Hepatocyte (in vitro differentiated cells): Measurements from ENCODE around the gene CPNE2. TPM values are rescaled to one million over a fixed set of nuclear protein-coding genes. Genes with fewer than 3 reads are reported as not detected.

Source experiments
- DNase-seq: peaks from one replicate; pipeline ENCODE4 v3.0.0-alpha.2; 2016; ENCODE audit warnings: low spot score
- H2AFZ ChIP-seq: fragments of 200-600 bp; sonication (generic); 2 replicates; pipeline ENCODE4 v1.6.0; 2016; ENCODE audit warnings: antibody characterized with exemption, mild to moderate bottlenecking
- H3K27ac ChIP-seq: fragments of 200-600 bp; sonication (generic); 2 replicates; pipeline ENCODE4 v1.5.1; 2016; ENCODE audit warnings: mild to moderate bottlenecking
- H3K27me3 ChIP-seq: fragments of 200-600 bp; sonication (generic); 2 replicates; pipeline ENCODE4 v1.6.1; 2016
- H3K36me3 ChIP-seq: fragments of 200-600 bp; sonication (generic); replicated peaks from 2 replicates; pipeline ENCODE4 v1.5.1; 2016; ENCODE audit warnings: low read depth; ENCODE audit not compliant: insufficient read depth
- H3K4me1 ChIP-seq: fragments of 200-600 bp; sonication (generic); 2 replicates; pipeline ENCODE4 v1.5.1; 2016; ENCODE audit warnings: mild to moderate bottlenecking, moderate library complexity; ENCODE audit not compliant: insufficient read depth
- H3K4me2 ChIP-seq: fragments of 200-600 bp; sonication (generic); 2 replicates; pipeline ENCODE4 v1.6.0; 2016
- H3K4me3 ChIP-seq: fragments of 200-600 bp; sonication (generic); 2 replicates; pipeline ENCODE4 v1.5.1; 2016; ENCODE audit warnings: mild to moderate bottlenecking
- H3K79me2 ChIP-seq: fragments of 200-600 bp; sonication (generic); 2 replicates; pipeline ENCODE4 v1.6.0; 2017; ENCODE audit warnings: mild to moderate bottlenecking
- H3K9me2 ChIP-seq: fragments of 200-600 bp; sonication (generic); replicated peaks from 2 replicates; pipeline ENCODE4 v1.6.0; 2017; ENCODE audit warnings: mild to moderate bottlenecking; ENCODE audit not compliant: insufficient read depth
- H3K9me3 ChIP-seq: fragments of 200-600 bp; sonication (generic); 2 replicates; pipeline ENCODE4 v1.5.1; 2016; ENCODE audit warnings: low read depth, mild to moderate bottlenecking
- H4K20me1 ChIP-seq: fragments of 200-600 bp; sonication (generic); 2 replicates; pipeline ENCODE4 v1.6.0; 2016; ENCODE audit warnings: mild to moderate bottlenecking; ENCODE audit not compliant: insufficient read depth, poor library complexity, severe bottlenecking
- CTCF ChIP-seq: fragments of 200-600 bp; sonication (generic); IDR thresholded peaks from 2 replicates; pipeline ENCODE4 v1.5.1; 2016; ENCODE audit warnings: antibody characterized with exemption, mild to moderate bottlenecking; ENCODE audit not compliant: poor library complexity
- EZH2 ChIP-seq: fragments of 200-600 bp; sonication (generic); IDR thresholded peaks from 2 replicates; pipeline ENCODE4 v1.6.1; 2016; ENCODE audit warnings: antibody characterized with exemption, mild to moderate bottlenecking, borderline replicate concordance
- EZH2phosphoT487 ChIP-seq: fragments of 200-600 bp; sonication (generic); IDR thresholded peaks from one replicate; pipeline ENCODE4 v1.6.1; 2018; ENCODE audit warnings: antibody characterized with exemption, mild to moderate bottlenecking, low read depth, moderate library complexity; ENCODE audit not compliant: unreplicated experiment, severe bottlenecking
- WGBS: methylation state at CpG from one replicate; pipeline ENCODE4 v1.1.6; 2016; ENCODE audit warnings: low lambda C conversion rate; ENCODE audit errors: missing lambda C conversion rate; 5-methylcytosine and 5-hydroxymethylcytosine counted together
- polyA plus RNA-seq: library from polyadenylated mRNA; unstranded; fragments of >200 nt; fragmentation: Nextera tagmentation; extraction: Ambion mirVana; gene quantifications from 2 replicates; pipeline ENCODE4 v1.2.1, GENCODE V29; 2016
- total RNA-seq: library from RNA; depleted of rRNA; stranded (reverse); fragments of >200 nt; gene quantifications from 2 replicates; pipeline ENCODE4 v1.2.3, GENCODE V29; 2014

The CPNE2 gene
- total and polyA plus RNA-seq, 2 experiments from 2014 or later = 15.6 to 22.3 TPM

GRCh38 chr16:57051696-57052228, 40.6 kb upstream of the CPNE2 start:
- no peaks in the 10 kb centered on the region for H4K20me1 ChIP-seq
- no peak overlapping the region for H3K4me3 ChIP-seq
- no peaks in the 10 kb centered on the region for H3K36me3 ChIP-seq
- H3K9me2 ChIP-seq = no peaks in the 10 kb centered on the region
- no peak overlapping the region for H3K27ac ChIP-seq
- no peaks in the 10 kb centered on the region for H3K4me1 ChIP-seq
- no peaks in the 10 kb centered on the region for H3K27me3 ChIP-seq
- H3K79me2 ChIP-seq = no peaks in the 10 kb centered on the region
- H2AFZ ChIP-seq = no peak overlapping the region
- DNase-seq = no peak
- 87% methylated on average over 10 of the region's 11 CpGs for WGBS
- H3K9me3 ChIP-seq = no peaks in the 10 kb centered on the region
- H3K4me2 ChIP-seq = no peak overlapping the region
- TF ChIP-seq CTCF (no peak), EZH2phosphoT487 (no peak), EZH2 (no peak)

GRCh38 chr16:57053206-57053605, 39.2 kb upstream of the CPNE2 start:
- TF ChIP-seq EZH2 (no peak), EZH2phosphoT487 (no peak), CTCF (no peak)
- 95% methylated on average over 9 of the region's 9 CpGs for WGBS
- H3K9me2 ChIP-seq = no peaks in the 10 kb centered on the region
- no peaks in the 10 kb centered on the region for H4K20me1 ChIP-seq
- no peaks in the 10 kb centered on the region for H3K9me3 ChIP-seq
- H3K4me3 ChIP-seq = no peak overlapping the region
- H3K4me1 ChIP-seq = no peaks in the 10 kb centered on the region
- no peaks in the 10 kb centered on the region for H3K27me3 ChIP-seq
- no peaks in the 10 kb centered on the region for H3K36me3 ChIP-seq
- no peak overlapping the region for H2AFZ ChIP-seq
- no peak for DNase-seq
- H3K27ac ChIP-seq = no peak overlapping the region
- H3K79me2 ChIP-seq = no peaks in the 10 kb centered on the region
- H3K4me2 ChIP-seq = no peak overlapping the region

- no peaks in the 10 kb centered on the region for H3K9me2 ChIP-seq
- no peak for DNase-seq
- no peaks in the 10 kb centered on the region for H3K9me3 ChIP-seq
- no peak overlapping the region for H3K4me3 ChIP-seq
- H3K27me3 ChIP-seq = no peaks in the 10 kb centered on the region
- H3K4me1 ChIP-seq = no peaks in the 10 kb centered on the region
- TF ChIP-seq CTCF = no peak
- no peak for TF ChIP-seq EZH2
- no peak for TF ChIP-seq EZH2phosphoT487
- no peaks in the 10 kb centered on the region for H4K20me1 ChIP-seq
- no peak overlapping the region for H3K4me2 ChIP-seq
- no peaks in the 10 kb centered on the region for H3K36me3 ChIP-seq
- H3K79me2 ChIP-seq = no peaks in the 10 kb centered on the region
- WGBS = 92% methylated on average over 5 of the region's 5 CpGs
- H2AFZ ChIP-seq = no peak overlapping the region
- no peak overlapping the region for H3K27ac ChIP-seq
These were observed 38.0 kb upstream of the CPNE2 start for GRCh38 chr16:57054338-57054737.
